Measurements from ENCODE around the gene ITGB5.

GRCh38 chr3:124730129-124730940 lies 156.8 kb downstream of the ITGB5 start, which contains the start of gene UMPS:
- TF ChIP-seq CTCF (IDR thresholded peaks at IDR 0.05 in 2 of 3, conservative IDR thresholded peaks at IDR 0.05 in 1 of 3; ENCODE audit: borderline replicate concordance in 1 of 3, insufficient read depth in 1 of 3, low read depth in 2 of 3, low read length in 2 of 3) (no peak), JUND (IDR thresholded peaks at IDR 0.05) (no peak; the same call in none of the 2 replicates), POLR2AphosphoS5 (IDR thresholded peaks at IDR 0.05; ENCODE audit: low read depth, low read length) (peak; percentile 99), POLR2A (IDR thresholded peaks at IDR 0.05; ENCODE audit: borderline replicate concordance, extremely low read depth, insufficient read depth, insufficient read length) (peak; percentile 91), SRF (IDR thresholded peaks at IDR 0.05; ENCODE audit: low read depth) (peak; percentile 89), EZH2 (IDR thresholded peaks at IDR 0.05) (no peak), ZNF274 (IDR thresholded peaks at IDR 0.05; ENCODE audit: low read depth, low read length) (no peak), EZH2phosphoT487 (IDR thresholded peaks at IDR 0.05; ENCODE audit: borderline replicate concordance) (no peak), ZBTB33 (IDR thresholded peaks at IDR 0.05; ENCODE audit: extremely low read depth, insufficient replicate concordance, low read length) (peak; percentile 37), YY1 (IDR thresholded peaks at IDR 0.05; ENCODE audit: extremely low read depth, insufficient replicate concordance, low read depth, low read length) (peak; percentile 92)
